Liver (tissue), 9 donors: Measurements from ENCODE around the gene GLP1R. TPM values are rescaled to one million over a fixed set of nuclear protein-coding genes. Genes with fewer than 3 reads are reported as not detected.

Experiments used
- DNase-seq: peaks from one replicate; pipeline ENCODE4 v3.0.0-alpha.2; 2017; ENCODE audit warnings: low spot score
- H3K27ac ChIP-seq, 2 donors: one replicate each; pipeline ENCODE4 v1.7.0; 2013; ENCODE audit warnings: inconsistent platforms in 2 of 2, low read length in 2 of 2, control low read depth in 1 of 2, low read depth in 1 of 2, mild to moderate bottlenecking in 1 of 2
- H3K27me3 ChIP-seq, 4 donors: one replicate each; pipeline versions ENCODE4 v1.6.1 to v1.7.0; 2013; ENCODE audit warnings: low read length in 3 of 4, inconsistent platforms in 1 of 4, mild to moderate bottlenecking in 1 of 4, moderate library complexity in 1 of 4; ENCODE audit not compliant: control insufficient read depth in 4 of 4, insufficient read depth in 4 of 4
- H3K36me3 ChIP-seq, 4 donors: one replicate each; pipeline versions ENCODE4 v1.6.1 to v1.7.0; 2013; ENCODE audit warnings: low read length in 3 of 4, mild to moderate bottlenecking in 3 of 4, low read depth in 1 of 4, moderate library complexity in 1 of 4; ENCODE audit not compliant: control insufficient read depth in 4 of 4, insufficient read depth in 3 of 4
- H3K4me1 ChIP-seq, 4 donors: one replicate each; pipeline versions ENCODE4 v1.6.1 to v1.7.0; 2013; ENCODE audit warnings: low read length in 3 of 4, mild to moderate bottlenecking in 3 of 4, moderate library complexity in 1 of 4; ENCODE audit not compliant: control insufficient read depth in 4 of 4, insufficient read depth in 4 of 4
- H3K4me3 ChIP-seq, 3 donors: one replicate each; pipeline versions ENCODE4 v1.6.1 to v1.7.0; 2013; ENCODE audit warnings: low read length in 3 of 3, control low read depth in 1 of 3, low read depth in 1 of 3, mild to moderate bottlenecking in 1 of 3
- H3K9ac ChIP-seq, 2 donors: one replicate each; pipeline ENCODE4 v1.7.0; 2013; ENCODE audit warnings: low read length in 2 of 2, mild to moderate bottlenecking in 2 of 2, moderate library complexity in 2 of 2, control low read depth in 1 of 2, low read depth in 1 of 2
- H3K9me3 ChIP-seq, 4 donors: one replicate each; pipeline versions ENCODE4 v1.6.1 to v1.7.0; 2013; ENCODE audit warnings: low read length in 3 of 4; ENCODE audit not compliant: control insufficient read depth in 4 of 4
- EGR1 ChIP-seq, 2 donors: IDR thresholded peaks; 2 replicates each; pipeline ENCODE4 v1.6.1; 2016 to 2018; ENCODE audit warnings: antibody characterized with exemption in 2 of 2, low read depth in 2 of 2
- FOXA1 ChIP-seq: IDR thresholded peaks from 2 replicates; pipeline ENCODE4 v1.6.1; 2016; ENCODE audit warnings: antibody characterized with exemption
- FOXA2 ChIP-seq: IDR thresholded peaks from 2 replicates; pipeline ENCODE4 v1.6.1; 2016; ENCODE audit warnings: antibody characterized with exemption
- HNF4A ChIP-seq, 2 donors: conservative IDR thresholded peaks; 2 replicates each; pipeline ENCODE4 v1.6.1; 2016; ENCODE audit warnings: antibody characterized with exemption in 2 of 2, mild to moderate bottlenecking in 2 of 2
- HNF4G ChIP-seq: IDR thresholded peaks from 2 replicates; pipeline ENCODE4 v1.6.1; 2016; ENCODE audit warnings: antibody characterized with exemption
- JUND ChIP-seq, 2 donors: IDR thresholded peaks; 2 replicates each; pipeline ENCODE4 v1.6.1; 2016; ENCODE audit warnings: antibody characterized with exemption in 2 of 2
- NR2F2 ChIP-seq: IDR thresholded peaks from 2 replicates; pipeline ENCODE4 v1.6.1; 2016; ENCODE audit warnings: antibody characterized with exemption
- TAF1 ChIP-seq: conservative IDR thresholded peaks from 2 replicates; pipeline ENCODE4 v1.6.1; 2016; ENCODE audit warnings: antibody characterized with exemption, mild to moderate bottlenecking
- YY1 ChIP-seq: IDR thresholded peaks from 2 replicates; pipeline ENCODE4 v1.6.1; 2016; ENCODE audit warnings: antibody characterized with exemption, mild to moderate bottlenecking
- WGBS: extraction: QIAGEN DNeasy Blood & Tissue Kit; methylation state at CpG from one replicate; pipeline ENCODE4 v1.1.7; 2013; 5-methylcytosine and 5-hydroxymethylcytosine counted together
- polyA plus RNA-seq, 2 donors: library from polyadenylated mRNA; stranded (reverse) in 1 of 2; unstranded in 1 of 2; fragments of 200-250 nt in 1 of 2; fragments of >200 nt in 1 of 2; fragmentation: Nextera tagmentation in 1 of 2; extraction: Ambion mirVana in 1 of 2; gene quantifications; one replicate each; pipeline versions ENCODE4 v1.2.1 to v1.2.3, GENCODE V29; 2013 to 2015
- total RNA-seq, 2 donors: library from RNA; depleted of rRNA; stranded (reverse); fragments of >200 nt; gene quantifications; one replicate each; pipeline ENCODE4 v1.2.3, GENCODE V29; 2014
- TF ChIP-seq, protein P1 (sequence below): IDR thresholded peaks from 2 replicates; pipeline ENCODE4 v1.6.1; 2016; ENCODE audit warnings: antibody characterized with exemption, mild to moderate bottlenecking
- TF ChIP-seq, protein P2 (sequence below): IDR thresholded peaks from 2 replicates; pipeline ENCODE4 v1.6.1; 2016; ENCODE audit warnings: antibody characterized with exemption
- TF ChIP-seq, protein P3 (sequence below): IDR thresholded peaks from 2 replicates; pipeline ENCODE4 v1.6.1; 2016; ENCODE audit warnings: antibody characterized with exemption
- TF ChIP-seq, protein P4 (sequence below): fragments of 150-350 bp; IDR thresholded peaks from 2 replicates; pipeline ENCODE4 v1.5.1; 2017; ENCODE audit warnings: improper control_type of control experiment, low read depth, low read length; ENCODE audit not compliant: missing input control
- TF ChIP-seq, protein P5 (sequence below): IDR thresholded peaks from 2 replicates; pipeline ENCODE4 v1.6.1; 2016; ENCODE audit warnings: antibody characterized with exemption
- donor health status: healthy.
- donor health status: healthy.
- donor health status: healthy.
- donor health status: healthy.
- donor health status: healthy.

Gene GLP1R
- total and polyA plus RNA-seq, 4 donors, result not detected

DNA sequence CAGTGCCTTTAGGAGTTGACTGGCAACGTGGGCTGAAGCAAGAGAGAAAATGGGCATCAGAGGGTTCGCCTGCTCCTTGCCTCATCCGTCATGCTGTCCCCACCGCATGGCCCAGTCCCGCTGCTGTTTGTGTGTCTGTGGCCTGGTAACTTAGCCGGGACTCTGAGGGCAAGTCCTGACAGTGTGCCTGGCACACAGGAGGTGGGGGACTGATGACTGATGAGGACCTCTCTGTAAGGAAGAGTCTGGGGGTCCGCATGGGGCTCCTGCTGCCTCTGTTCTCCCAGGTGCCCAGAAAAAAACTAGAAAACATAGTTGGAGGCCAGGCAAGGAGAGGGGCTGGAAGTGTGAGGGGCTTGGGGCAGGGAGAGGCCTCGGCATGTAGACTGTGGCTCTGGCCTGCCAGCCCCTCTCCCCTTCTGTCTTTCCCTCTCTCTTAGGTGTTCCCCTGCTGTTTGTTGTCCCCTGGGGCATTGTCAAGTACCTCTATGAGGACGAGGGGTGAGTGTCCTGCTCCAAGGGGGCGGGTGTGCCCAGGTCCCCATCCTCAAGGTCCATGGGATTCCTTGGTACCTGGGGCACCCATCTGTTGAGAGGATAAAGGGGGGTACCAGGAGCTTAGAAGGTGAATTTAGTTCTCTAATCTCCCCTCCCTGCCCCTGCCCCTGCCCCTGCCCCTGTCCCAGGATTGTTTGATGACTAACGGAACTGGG, 29.5 kb downstream of the GLP1R start:
- Histone ChIP-seq H3K4me1 (no peaks in the 10 kb centered on the region), H3K27ac (no peak overlapping the region), H3K9ac (no peak overlapping the region), H3K9me3 (no peaks in the 10 kb centered on the region), H3K27me3 (no peaks in the 10 kb centered on the region), H3K36me3 (no peaks in the 10 kb centered on the region), H3K4me3 (no peak overlapping the region)
- 89% methylated on average over 11 of the region's 11 CpGs for WGBS
- TF ChIP-seq TAF1, result no peak
- TF ChIP-seq, protein P1, sequence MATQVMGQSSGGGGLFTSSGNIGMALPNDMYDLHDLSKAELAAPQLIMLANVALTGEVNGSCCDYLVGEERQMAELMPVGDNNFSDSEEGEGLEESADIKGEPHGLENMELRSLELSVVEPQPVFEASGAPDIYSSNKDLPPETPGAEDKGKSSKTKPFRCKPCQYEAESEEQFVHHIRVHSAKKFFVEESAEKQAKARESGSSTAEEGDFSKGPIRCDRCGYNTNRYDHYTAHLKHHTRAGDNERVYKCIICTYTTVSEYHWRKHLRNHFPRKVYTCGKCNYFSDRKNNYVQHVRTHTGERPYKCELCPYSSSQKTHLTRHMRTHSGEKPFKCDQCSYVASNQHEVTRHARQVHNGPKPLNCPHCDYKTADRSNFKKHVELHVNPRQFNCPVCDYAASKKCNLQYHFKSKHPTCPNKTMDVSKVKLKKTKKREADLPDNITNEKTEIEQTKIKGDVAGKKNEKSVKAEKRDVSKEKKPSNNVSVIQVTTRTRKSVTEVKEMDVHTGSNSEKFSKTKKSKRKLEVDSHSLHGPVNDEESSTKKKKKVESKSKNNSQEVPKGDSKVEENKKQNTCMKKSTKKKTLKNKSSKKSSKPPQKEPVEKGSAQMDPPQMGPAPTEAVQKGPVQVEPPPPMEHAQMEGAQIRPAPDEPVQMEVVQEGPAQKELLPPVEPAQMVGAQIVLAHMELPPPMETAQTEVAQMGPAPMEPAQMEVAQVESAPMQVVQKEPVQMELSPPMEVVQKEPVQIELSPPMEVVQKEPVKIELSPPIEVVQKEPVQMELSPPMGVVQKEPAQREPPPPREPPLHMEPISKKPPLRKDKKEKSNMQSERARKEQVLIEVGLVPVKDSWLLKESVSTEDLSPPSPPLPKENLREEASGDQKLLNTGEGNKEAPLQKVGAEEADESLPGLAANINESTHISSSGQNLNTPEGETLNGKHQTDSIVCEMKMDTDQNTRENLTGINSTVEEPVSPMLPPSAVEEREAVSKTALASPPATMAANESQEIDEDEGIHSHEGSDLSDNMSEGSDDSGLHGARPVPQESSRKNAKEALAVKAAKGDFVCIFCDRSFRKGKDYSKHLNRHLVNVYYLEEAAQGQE, result no peak
- TF ChIP-seq, protein P2, sequence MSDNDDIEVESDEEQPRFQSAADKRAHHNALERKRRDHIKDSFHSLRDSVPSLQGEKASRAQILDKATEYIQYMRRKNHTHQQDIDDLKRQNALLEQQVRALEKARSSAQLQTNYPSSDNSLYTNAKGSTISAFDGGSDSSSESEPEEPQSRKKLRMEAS, result no peak
- no peak for TF ChIP-seq HNF4G
- TF ChIP-seq, protein P3, sequence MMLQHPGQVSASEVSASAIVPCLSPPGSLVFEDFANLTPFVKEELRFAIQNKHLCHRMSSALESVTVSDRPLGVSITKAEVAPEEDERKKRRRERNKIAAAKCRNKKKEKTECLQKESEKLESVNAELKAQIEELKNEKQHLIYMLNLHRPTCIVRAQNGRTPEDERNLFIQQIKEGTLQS, result no peak
- TF ChIP-seq, protein P4, sequence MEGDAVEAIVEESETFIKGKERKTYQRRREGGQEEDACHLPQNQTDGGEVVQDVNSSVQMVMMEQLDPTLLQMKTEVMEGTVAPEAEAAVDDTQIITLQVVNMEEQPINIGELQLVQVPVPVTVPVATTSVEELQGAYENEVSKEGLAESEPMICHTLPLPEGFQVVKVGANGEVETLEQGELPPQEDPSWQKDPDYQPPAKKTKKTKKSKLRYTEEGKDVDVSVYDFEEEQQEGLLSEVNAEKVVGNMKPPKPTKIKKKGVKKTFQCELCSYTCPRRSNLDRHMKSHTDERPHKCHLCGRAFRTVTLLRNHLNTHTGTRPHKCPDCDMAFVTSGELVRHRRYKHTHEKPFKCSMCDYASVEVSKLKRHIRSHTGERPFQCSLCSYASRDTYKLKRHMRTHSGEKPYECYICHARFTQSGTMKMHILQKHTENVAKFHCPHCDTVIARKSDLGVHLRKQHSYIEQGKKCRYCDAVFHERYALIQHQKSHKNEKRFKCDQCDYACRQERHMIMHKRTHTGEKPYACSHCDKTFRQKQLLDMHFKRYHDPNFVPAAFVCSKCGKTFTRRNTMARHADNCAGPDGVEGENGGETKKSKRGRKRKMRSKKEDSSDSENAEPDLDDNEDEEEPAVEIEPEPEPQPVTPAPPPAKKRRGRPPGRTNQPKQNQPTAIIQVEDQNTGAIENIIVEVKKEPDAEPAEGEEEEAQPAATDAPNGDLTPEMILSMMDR, result no peak
- no peak for TF ChIP-seq YY1
- TF ChIP-seq HNF4A (conservative IDR thresholded peaks at IDR 0.05), result no peak
- no peak for DNase-seq

DNA sequence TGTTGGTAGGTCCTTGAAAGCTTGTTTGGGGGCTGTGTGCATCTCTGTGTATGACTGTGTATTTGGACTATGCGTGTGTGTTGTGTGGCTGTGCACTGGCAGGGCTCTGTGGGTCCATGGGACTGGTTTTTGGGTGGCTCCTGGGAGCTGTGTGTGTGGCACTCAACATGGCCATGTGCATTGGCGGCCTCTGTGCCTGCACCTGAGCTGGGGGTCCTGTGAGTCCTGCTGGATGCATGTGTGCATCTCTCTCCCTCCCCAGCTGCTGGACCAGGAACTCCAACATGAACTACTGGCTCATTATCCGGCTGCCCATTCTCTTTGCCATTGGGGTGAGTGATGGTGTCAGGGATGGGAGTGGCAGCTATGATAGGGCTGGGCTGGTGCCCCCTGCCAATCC, 30.1 kb downstream of the GLP1R start:
- no peak overlapping the region for H3K9ac ChIP-seq
- H3K4me3 ChIP-seq, result no peak overlapping the region
- no peaks in the 10 kb centered on the region for H3K9me3 ChIP-seq
- H3K4me1 ChIP-seq, result no peaks in the 10 kb centered on the region
- WGBS, result 74% methylated on average over 3 of the region's 3 CpGs
- no peak overlapping the region for H3K27ac ChIP-seq
- DNase-seq, result no peak
- H3K27me3 ChIP-seq, result no peaks in the 10 kb centered on the region
- no peaks in the 10 kb centered on the region for H3K36me3 ChIP-seq
- TF ChIP-seq NR2F2 (no peak), EGR1 (IDR thresholded peaks at IDR 0.05; ENCODE audit: low read depth in 2 of 2) (no peak), HNF4G (no peak), FOXA1 (no peak), FOXA2 (no peak), JUND (IDR thresholded peaks at IDR 0.05) (no peak), YY1 (no peak)
- TF ChIP-seq, protein P5, sequence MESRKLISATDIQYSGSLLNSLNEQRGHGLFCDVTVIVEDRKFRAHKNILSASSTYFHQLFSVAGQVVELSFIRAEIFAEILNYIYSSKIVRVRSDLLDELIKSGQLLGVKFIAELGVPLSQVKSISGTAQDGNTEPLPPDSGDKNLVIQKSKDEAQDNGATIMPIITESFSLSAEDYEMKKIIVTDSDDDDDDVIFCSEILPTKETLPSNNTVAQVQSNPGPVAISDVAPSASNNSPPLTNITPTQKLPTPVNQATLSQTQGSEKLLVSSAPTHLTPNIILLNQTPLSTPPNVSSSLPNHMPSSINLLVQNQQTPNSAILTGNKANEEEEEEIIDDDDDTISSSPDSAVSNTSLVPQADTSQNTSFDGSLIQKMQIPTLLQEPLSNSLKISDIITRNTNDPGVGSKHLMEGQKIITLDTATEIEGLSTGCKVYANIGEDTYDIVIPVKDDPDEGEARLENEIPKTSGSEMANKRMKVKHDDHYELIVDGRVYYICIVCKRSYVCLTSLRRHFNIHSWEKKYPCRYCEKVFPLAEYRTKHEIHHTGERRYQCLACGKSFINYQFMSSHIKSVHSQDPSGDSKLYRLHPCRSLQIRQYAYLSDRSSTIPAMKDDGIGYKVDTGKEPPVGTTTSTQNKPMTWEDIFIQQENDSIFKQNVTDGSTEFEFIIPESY, result no peak
- TF ChIP-seq, protein P2, result no peak
- TF ChIP-seq, protein P3, result no peak
- TF ChIP-seq, protein P4, result no peak
